Astrocyte (in vitro differentiated cells and primary cell): ENCODE results near the gene KIF4B. TPM values are rescaled to one million over a fixed set of nuclear protein-coding genes. Genes with fewer than 3 reads are reported as not detected.

ENCODE experiments used
- DNase-seq: peaks from one replicate; pipeline ENCODE4 v3.0.0-alpha.2; 2010; ENCODE audit warnings: low read depth
- FAIRE-seq: peaks from 2 replicates; lab custom pipeline; 2011; peaks lifted over from hg19 to GRCh38; lab: Jason Lieb, UNC
- H2AFZ ChIP-seq: 2 replicates; pipeline ENCODE4 v1.6.0; 2012; ENCODE audit warnings: low read depth, low read length, inconsistent platforms
- H3K27ac ChIP-seq: 2 replicates; pipeline ENCODE4 v1.5.1; 2011; ENCODE audit warnings: low read depth, low read length, inconsistent platforms
- H3K27me3 ChIP-seq: 2 replicates; pipeline ENCODE4 v1.6.0; 2011; ENCODE audit warnings: low read length, inconsistent platforms; ENCODE audit not compliant: insufficient read depth
- H3K36me3 ChIP-seq: 2 replicates; pipeline ENCODE4 v1.5.1; 2011; ENCODE audit warnings: low read length, inconsistent platforms; ENCODE audit not compliant: insufficient read depth
- H3K4me1 ChIP-seq: 2 replicates; pipeline ENCODE4 v1.5.1; 2011; ENCODE audit warnings: low read length, inconsistent platforms; ENCODE audit not compliant: insufficient read depth
- H3K4me2 ChIP-seq: 2 replicates; pipeline ENCODE4 v1.6.0; 2012; ENCODE audit warnings: low read length, inconsistent platforms
- H3K4me3 ChIP-seq: 2 replicates; pipeline ENCODE4 v1.5.1; 2011; ENCODE audit warnings: low read depth, mild to moderate bottlenecking, low read length, inconsistent platforms; ENCODE audit not compliant: insufficient read depth
- H3K79me2 ChIP-seq: 2 replicates; pipeline ENCODE4 v1.6.0; 2012; ENCODE audit warnings: mild to moderate bottlenecking, low read length, inconsistent platforms; ENCODE audit not compliant: insufficient read depth
- H3K9ac ChIP-seq: 2 replicates; pipeline ENCODE4 v1.6.0; 2012; ENCODE audit warnings: mild to moderate bottlenecking, low read length, inconsistent platforms
- H3K9me3 ChIP-seq: 2 replicates; pipeline ENCODE4 v1.5.1; 2012; ENCODE audit warnings: low read depth, mild to moderate bottlenecking, low read length, inconsistent platforms; ENCODE audit not compliant: insufficient read depth
- H4K20me1 ChIP-seq: 2 replicates; pipeline ENCODE4 v1.6.0; 2012; ENCODE audit warnings: low read length, inconsistent platforms; ENCODE audit not compliant: insufficient read depth
- H3K27ac Mint-ChIP-seq: one replicate; pipeline ENCODE4 v1.8.0; 2021; ENCODE audit warnings: mild to moderate bottlenecking, mixed read lengths; ENCODE audit not compliant: unreplicated experiment
- H3K27me3 Mint-ChIP-seq: one replicate; pipeline ENCODE4 v1.8.0; 2021; ENCODE audit warnings: low read depth, mixed read lengths; ENCODE audit not compliant: unreplicated experiment
- H3K36me3 Mint-ChIP-seq: one replicate; pipeline ENCODE4 v1.8.0; 2021; ENCODE audit warnings: low read depth, mixed read lengths; ENCODE audit not compliant: unreplicated experiment
- H3K4me1 Mint-ChIP-seq: one replicate; pipeline ENCODE4 v1.8.0; 2021; ENCODE audit warnings: low read depth, mixed read lengths; ENCODE audit not compliant: unreplicated experiment
- H3K4me3 Mint-ChIP-seq: one replicate; pipeline ENCODE4 v1.8.0; 2021; ENCODE audit warnings: mild to moderate bottlenecking, moderate library complexity, mixed read lengths; ENCODE audit not compliant: unreplicated experiment
- H3K9me3 Mint-ChIP-seq: one replicate; pipeline ENCODE4 v1.8.0; 2021; ENCODE audit warnings: mild to moderate bottlenecking, mixed read lengths; ENCODE audit not compliant: unreplicated experiment
- CTCF ChIP-seq: IDR thresholded peaks from 2 replicates; pipeline ENCODE4 v1.5.1; 2011; ENCODE audit warnings: low read depth, mild to moderate bottlenecking, inconsistent platforms, low read length, moderate library complexity; ENCODE audit not compliant: insufficient read depth
- EZH2 ChIP-seq: IDR thresholded peaks from 2 replicates; pipeline ENCODE4 v1.6.1; 2012; ENCODE audit warnings: mild to moderate bottlenecking, low read length, inconsistent platforms; ENCODE audit not compliant: insufficient read depth
- total RNA-seq: library from RNA; stranded (reverse); gene quantifications from 2 replicates; pipeline ENCODE4 v1.2.1, GENCODE V29; 2021

The KIF4B gene
- total RNA-seq, 1 donor from 2014 or later, result not detected

GRCh38 chr5:155023320-155023719 is 9.8 kb downstream of the KIF4B start:
- TF ChIP-seq CTCF (no peak), EZH2 (no peak)
- Mint-ChIP-seq H3K27ac (no peak overlapping the region), H3K4me1 (peaks cover 2% of the 10 kb centered on the region), H3K36me3 (peaks cover 2% of the 10 kb centered on the region), H3K27me3 (no peaks in the 10 kb centered on the region), H3K4me3 (no peak overlapping the region), H3K9me3 (peaks cover 4% of the 10 kb centered on the region)
- Histone ChIP-seq H3K9me3 (no peaks in the 10 kb centered on the region), H3K4me3 (no peak overlapping the region), H3K4me2 (no peak overlapping the region), H3K27me3 (no peaks in the 10 kb centered on the region), H3K36me3 (no peaks in the 10 kb centered on the region), H4K20me1 (no peaks in the 10 kb centered on the region), H3K27ac (no peak overlapping the region), H3K4me1 (no peaks in the 10 kb centered on the region), H3K9ac (no peak overlapping the region), H3K79me2 (no peaks in the 10 kb centered on the region), H2AFZ (no peak overlapping the region)
- FAIRE-seq, result no peak
- DNase-seq, result no peak

GRCh38 chr5:155024015-155024414 is 10.5 kb downstream of the KIF4B start:
- H3K27me3 Mint-ChIP-seq, result no peaks in the 10 kb centered on the region

More at GRCh38 chr5:155024015-155024414, 10.5 kb downstream of the KIF4B start:
- no peak overlapping the region for H3K4me3 Mint-ChIP-seq
- TF ChIP-seq CTCF (no peak), EZH2 (no peak)
- no peak overlapping the region for H3K4me3 ChIP-seq
- no peak overlapping the region for H3K4me2 ChIP-seq
- no peak for FAIRE-seq
- H3K36me3 Mint-ChIP-seq, result peaks cover 2% of the 10 kb centered on the region
- no peaks in the 10 kb centered on the region for H3K79me2 ChIP-seq
- peaks cover 2% of the 10 kb centered on the region for H3K4me1 Mint-ChIP-seq
- no peak overlapping the region for H3K27ac Mint-ChIP-seq
- no peaks in the 10 kb centered on the region for H4K20me1 ChIP-seq
- H2AFZ ChIP-seq, result no peak overlapping the region
- H3K27ac ChIP-seq, result no peak overlapping the region
- no peak overlapping the region for H3K9ac ChIP-seq
- no peaks in the 10 kb centered on the region for H3K9me3 ChIP-seq
- no peaks in the 10 kb centered on the region for H3K4me1 ChIP-seq
- H3K36me3 ChIP-seq, result no peaks in the 10 kb centered on the region
- no peaks in the 10 kb centered on the region for H3K27me3 ChIP-seq
- H3K9me3 Mint-ChIP-seq, result peaks cover 6% of the 10 kb centered on the region
- DNase-seq, result no peak
